IMR-90 (cell line): ENCODE measurements around the gene DPEP3. TPM values are rescaled to one million over a fixed set of nuclear protein-coding genes. Genes with fewer than 3 reads are reported as not detected.
"Not testable (repeated sequence)": the region's sequence is repeated elsewhere in the genome, so short reads cannot be mapped to it uniquely, and the experiment has no call there.

Experiments used
- ATAC-seq: fragments of 200-7000 bp; cut with Tn5 transposase; 2 replicates; pipeline ENCODE4 v1.9.1; 2020; ENCODE audit warnings: low read depth, mild to moderate bottlenecking, moderate library complexity
- BruUV-seq: library from RNA; stranded (reverse); fragments of 400-500 nt; replicated peaks from 2 replicates; lab custom pipeline; 2021; lab: Mats Ljungman, UMichigan
- CTCF ChIA-PET: fragments of 300-600 bp; formaldehyde crosslinking; extraction: SDS; loops from one replicate; lab custom pipeline; 2021; ENCODE audit warnings: antibody characterized with exemption; lab: Yijun Ruan, JAX
- POLR2A ChIA-PET: fragments of 300-600 bp; sonication (Branson Sonifier 250); formaldehyde crosslinking; loops from one replicate; lab custom pipeline; 2022; ENCODE audit warnings: antibody characterized with exemption; ENCODE audit not compliant: unreplicated experiment; lab: Charles Lee
- DNase-seq: peaks from one replicate; pipeline ENCODE4 v3.0.0; 2013
- H2AFZ ChIP-seq: replicated peaks from 2 replicates; pipeline ENCODE3; 2013; ENCODE audit warnings: low read length, mild to moderate bottlenecking; ENCODE audit not compliant: poor library complexity
- H2AK5ac ChIP-seq: 2 replicates; pipeline ENCODE4 v1.6.1; 2013; ENCODE audit warnings: low read depth, low read length, inconsistent platforms
- H2AK9ac ChIP-seq: replicated peaks from 2 replicates; pipeline ENCODE3; 2013; ENCODE audit warnings: mild to moderate bottlenecking, low read depth, low read length, moderate library complexity; ENCODE audit not compliant: poor library complexity
- H2BK120ac ChIP-seq: 2 replicates; pipeline ENCODE4 v1.6.1; 2013; ENCODE audit warnings: low read depth, low read length, inconsistent platforms
- H2BK15ac ChIP-seq: 3 replicates; pipeline ENCODE4 v1.6.1; 2013; ENCODE audit warnings: low read depth, low read length, inconsistent platforms
- H2BK20ac ChIP-seq: 2 replicates; pipeline ENCODE4 v1.6.1; 2013; ENCODE audit warnings: low read depth, mild to moderate bottlenecking, inconsistent platforms, low read length, moderate library complexity
- H2BK5ac ChIP-seq: 2 replicates; pipeline ENCODE4 v1.6.1; 2013; ENCODE audit warnings: mild to moderate bottlenecking, low read depth, low read length, inconsistent platforms; ENCODE audit not compliant: poor library complexity, severe bottlenecking
- H3K14ac ChIP-seq: replicated peaks from 2 replicates; pipeline ENCODE4 v1.6.1; 2013; ENCODE audit warnings: low read depth, low read length, inconsistent platforms
- H3K18ac ChIP-seq: 2 replicates; pipeline ENCODE4 v1.6.1; 2013; ENCODE audit warnings: low read depth, low read length, control low read depth
- H3K23ac ChIP-seq: 2 replicates; pipeline ENCODE4 v1.6.1; 2013; ENCODE audit warnings: low read depth, low read length, inconsistent platforms
- H3K27ac ChIP-seq: 2 replicates; pipeline ENCODE4 v1.5.1; 2013; ENCODE audit warnings: mild to moderate bottlenecking, control low read depth, low read length; ENCODE audit not compliant: insufficient read depth
- H3K27me3 ChIP-seq: 2 replicates; pipeline ENCODE4 v1.6.1; 2013; ENCODE audit warnings: low read length; ENCODE audit not compliant: control insufficient read depth, insufficient read depth
- H3K36me3 ChIP-seq: 2 replicates; pipeline ENCODE4 v1.6.1; 2013; ENCODE audit warnings: low read length, mixed read lengths; ENCODE audit not compliant: control insufficient read depth, insufficient read depth
- H3K4ac ChIP-seq: 2 replicates; pipeline ENCODE4 v1.6.1; 2013; ENCODE audit warnings: low read depth, low read length, inconsistent platforms
- H3K4me1 ChIP-seq: 2 replicates; pipeline ENCODE4 v1.6.1; 2013; ENCODE audit warnings: low read length, mixed read lengths; ENCODE audit not compliant: control insufficient read depth, insufficient read depth
- H3K4me2 ChIP-seq: 2 replicates; pipeline ENCODE4 v1.6.1; 2013; ENCODE audit warnings: low read depth, mild to moderate bottlenecking, control low read depth, low read length, moderate library complexity
- H3K4me3 ChIP-seq: 2 replicates; pipeline ENCODE4 v1.5.1; 2013; ENCODE audit warnings: low read depth, mild to moderate bottlenecking, control low read depth, low read length, moderate library complexity; ENCODE audit not compliant: insufficient read depth
- H3K56ac ChIP-seq: 2 replicates; pipeline ENCODE4 v1.6.1; 2013; ENCODE audit warnings: low read length, inconsistent platforms; ENCODE audit not compliant: insufficient read depth; ENCODE audit errors: extremely low read depth
- H3K79me1 ChIP-seq, 2 experiments: 2 replicates each; pipeline ENCODE4 v1.6.1; 2013; ENCODE audit warnings: low read length in 2 of 2, inconsistent platforms in 1 of 2, low read depth in 1 of 2
- H3K9ac ChIP-seq: 2 replicates; pipeline ENCODE4 v1.6.1; 2013; ENCODE audit warnings: low read depth, low read length, control low read depth
- H3K9me1 ChIP-seq: 2 replicates; pipeline ENCODE4 v1.6.1; 2013; ENCODE audit warnings: low read length, inconsistent platforms; ENCODE audit not compliant: insufficient read depth
- H3K9me3 ChIP-seq: 2 replicates; pipeline ENCODE4 v1.6.1; 2013; ENCODE audit warnings: low read length; ENCODE audit not compliant: control insufficient read depth, insufficient read depth
- H4K20me1 ChIP-seq: 2 replicates; pipeline ENCODE4 v1.6.1; 2013; ENCODE audit warnings: low read length, inconsistent platforms; ENCODE audit not compliant: insufficient read depth
- H4K5ac ChIP-seq: 2 replicates; pipeline ENCODE4 v1.6.1; 2013; ENCODE audit warnings: mild to moderate bottlenecking, low read depth, low read length, control low read depth
- H4K8ac ChIP-seq, 2 experiments: 2 replicates each; pipeline ENCODE4 v1.6.1; 2013; ENCODE audit warnings: low read depth in 2 of 2, low read length in 2 of 2, control low read depth in 1 of 2, inconsistent platforms in 1 of 2
- H4K91ac ChIP-seq: 2 replicates; pipeline ENCODE4 v1.6.1; 2013; ENCODE audit warnings: low read depth, low read length, inconsistent platforms; ENCODE audit not compliant: insufficient read depth
- CHD1 ChIP-seq: IDR thresholded peaks from 2 replicates; pipeline ENCODE4 v1.6.1; 2012; ENCODE audit warnings: low read depth, low read length, improper control_type of control experiment
- MAFK ChIP-seq: IDR thresholded peaks from 2 replicates; pipeline ENCODE4 v1.6.1; 2012; ENCODE audit warnings: low read depth, low read length, improper control_type of control experiment
- WGBS, 2 experiments: methylation state at CpG; one replicate each; pipeline versions ENCODE4 v1.1.5 to v1.1.7; 2013; ENCODE audit warnings: missing lambda C conversion rate in 2 of 2; ENCODE audit not compliant: insufficient read length in 1 of 2; ENCODE audit errors: extremely low coverage in 2 of 2; 5-methylcytosine and 5-hydroxymethylcytosine counted together
- dilution Hi-C: fragments of 300-500 bp; cut with HindIII; formaldehyde crosslinking; loops from one replicate; pipeline ENCODE4 v1.14.3; 2018; ENCODE audit warnings: low sequenced_read_pairs; ENCODE audit not compliant: unreplicated experiment
- in situ Hi-C: fragments of 300-500 bp; cut with MboI; formaldehyde crosslinking; loops from 3 replicates; pipeline ENCODE4 v1.14.3; 2019; ENCODE audit warnings: low sequenced_read_pairs, inconsistent platforms, mixed read lengths
- intact Hi-C: fragments of 100-400 bp; cut with micrococcal nuclease; formaldehyde crosslinking; loops from 2 replicates; pipeline ENCODE4 v1.10.0; 2022
- polyA plus RNA-seq, 3 experiments: library from polyadenylated mRNA; depleted of rRNA; stranded (reverse); fragments of >200 nt; gene quantifications; 2 replicates each; pipeline ENCODE4 v1.2.3, GENCODE V29; 2012; ENCODE audit warnings: low replicate concordance in 1 of 3
- total RNA-seq: library from RNA; depleted of rRNA; stranded (reverse); fragments of >200 nt; gene quantifications from 2 replicates; pipeline ENCODE4 v1.2.3, GENCODE V29; 2012

DPEP3 gene
- total and polyA plus RNA-seq, 2 of the 4 experiments (the other 2 are of a cell fraction) = not detected

DNA sequence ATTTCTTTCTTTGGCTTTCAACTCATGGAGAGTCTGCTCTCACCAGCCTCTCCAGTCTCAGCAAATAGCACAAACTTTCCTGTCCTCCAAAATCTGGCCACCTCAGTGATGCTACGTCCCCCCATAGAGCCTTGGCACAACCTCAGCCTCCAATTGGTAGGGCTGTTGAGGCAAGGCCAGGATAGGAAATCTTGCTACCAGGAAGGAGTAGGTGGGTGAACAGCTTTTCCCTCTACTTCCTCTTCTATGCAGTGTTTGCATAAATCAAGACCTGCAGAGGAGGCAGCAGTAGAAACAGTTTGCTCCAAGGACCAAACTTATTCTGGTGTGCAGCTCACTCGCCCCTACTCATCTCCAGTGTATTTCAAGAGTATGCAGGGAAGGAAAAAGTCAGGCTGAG, 19.7 kb upstream of the DPEP3 start:
- Histone ChIP-seq H2BK20ac (peak overlapping the region; percentile 18; the same call in 1 of the 2 replicates), H3K14ac (peak overlapping the region; percentile 52; the same call in 1 of the 2 replicates), H3K9me1 (peaks cover 14% of the 10 kb centered on the region), H3K4me3 (no peak overlapping the region), H3K23ac (peak overlapping the region; percentile 23), H3K36me3 (no peaks in the 10 kb centered on the region), H4K91ac (peak overlapping the region; percentile 8; the same call in 1 of the 2 replicates), H3K4ac (peak overlapping the region; percentile 46; the same call in 1 of the 2 replicates), H2AK5ac (no peak overlapping the region; the same call in 1 of the 2 replicates), H3K56ac (no peak overlapping the region), H2BK15ac (0 out of 3 replicates have a peak overlapping the region, but pooled peaks have one; percentile 14), H2AK9ac (no peak overlapping the region), H4K8ac (peak overlapping the region; percentile 11 to 26; a peak in 2 of 4 replicates), H4K5ac (0 out of 2 replicates have a peak overlapping the region, but pooled peaks have one; percentile 13), H3K27me3 (no peaks in the 10 kb centered on the region), H2BK5ac (no peak overlapping the region), H3K4me1 (peaks cover 5% of the 10 kb centered on the region), H3K4me2 (no peak overlapping the region), H3K9ac (0 out of 2 replicates have a peak overlapping the region, but pooled peaks have one; percentile 19), H3K18ac (no peak overlapping the region), H3K79me1 (no peaks in the 10 kb centered on the region), H2AFZ (peak overlapping the region; percentile 63), H3K27ac (no peak overlapping the region), H3K9me3 (no peaks in the 10 kb centered on the region), H2BK120ac (peak overlapping the region; percentile 6; the same call in 1 of the 2 replicates), H4K20me1 (no peaks in the 10 kb centered on the region)
- no TSS peak for BruUV-seq
- ChIA-PET CTCF (no interaction called here), POLR2A (no interaction called here)
- no peak for TF ChIP-seq MAFK
- no peak for TF ChIP-seq CHD1
- dilution Hi-C loops = no loop called here
- DNase-seq = no peak
- no CpG with 5 or more reads among the region's 2 CpGs for WGBS, 2 experiments
- intact Hi-C loops = no loop called here
- no peak for ATAC-seq
- in situ Hi-C loops = no loop called here

DNA sequence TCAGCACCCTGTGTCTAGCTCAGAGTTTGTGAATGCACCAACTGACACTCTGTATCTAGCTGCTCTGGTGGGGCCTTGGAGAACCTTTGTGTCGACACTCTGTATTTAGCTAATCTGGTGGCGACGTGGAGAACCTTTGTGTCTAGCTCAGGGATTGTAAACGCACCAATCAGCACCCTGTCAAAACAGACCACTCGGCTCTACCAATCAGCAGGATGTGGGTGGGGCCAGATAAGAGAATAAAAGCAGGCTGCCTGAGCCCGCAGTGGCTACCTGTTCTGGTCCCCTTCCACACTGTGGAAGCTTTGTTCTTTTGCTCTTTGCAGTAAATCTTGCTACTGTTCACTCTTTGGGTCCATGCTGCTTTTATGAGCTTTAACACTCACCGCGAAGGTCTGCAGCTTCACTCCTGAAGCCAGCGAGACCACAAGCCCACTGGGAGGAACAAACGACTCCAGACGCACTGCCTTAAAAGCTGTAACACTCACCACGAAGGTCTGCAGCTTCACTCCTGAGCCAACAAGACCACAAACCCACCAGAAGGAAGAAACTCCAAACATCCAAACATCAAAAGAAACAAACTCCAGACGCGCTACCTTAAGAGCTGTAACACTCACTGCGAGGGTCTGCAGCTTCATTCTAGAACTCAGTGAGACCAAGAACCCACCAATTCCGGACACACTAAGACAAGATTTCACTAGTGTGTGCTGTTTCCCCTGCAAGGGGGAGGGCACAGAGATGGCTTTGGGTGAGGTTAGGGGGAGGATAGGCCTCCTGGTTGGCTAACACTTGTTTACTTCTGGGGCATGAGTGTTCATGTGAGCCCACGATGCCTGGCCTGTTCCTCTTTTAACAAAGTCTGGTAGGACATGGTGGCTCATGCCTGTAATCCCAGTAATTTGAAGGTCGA, 18.7 kb upstream of the DPEP3 start, which contains the start of gene DPEP2:
Gene DPEP2, minus strand, starts transcription at position 706 of the 910 bp plus-strand sequence. CDS start 6,272 bp downstream, outside the sequence.
- H3K4me3 ChIP-seq, H3K36me3 ChIP-seq, H3K79me1 ChIP-seq, dilution Hi-C loops, H3K9me3 ChIP-seq, POLR2A ChIA-PET, H2BK5ac ChIP-seq, H2AK9ac ChIP-seq, in situ Hi-C loops, BruUV-seq, H3K27ac ChIP-seq, H3K27me3 ChIP-seq, H3K56ac ChIP-seq, H3K4me1 ChIP-seq, intact Hi-C loops, DNase-seq, CTCF ChIA-PET, H3K18ac ChIP-seq, H4K20me1 ChIP-seq: not testable (repeated sequence)
- 0 out of 3 replicates have a peak within 1 kb of the TSS, but pooled peaks have one; percentile 14 for H2BK15ac ChIP-seq
- 0 out of 2 replicates have a peak within 1 kb of the TSS, but pooled peaks have one; percentile 13 for H4K5ac ChIP-seq
- peak within 1 kb of the TSS; percentile 52; the same call in 1 of the 2 replicates for H3K14ac ChIP-seq
- 0 out of 2 replicates have a peak within 1 kb of the TSS, but pooled peaks have one; percentile 20 for H3K4me2 ChIP-seq
- peak within 1 kb of the TSS; percentile 11 to 26; a peak in 2 of 4 replicates for H4K8ac ChIP-seq
- peaks cover 14% of the 10 kb centered on the region for H3K9me1 ChIP-seq
- peak within 1 kb of the TSS; percentile 46; the same call in 1 of the 2 replicates for H3K4ac ChIP-seq
- peak within 1 kb of the TSS; percentile 18; the same call in 1 of the 2 replicates for H2BK20ac ChIP-seq
- peak within 1 kb of the TSS; percentile 6 for H2BK120ac ChIP-seq
- peak within 1 kb of the TSS; percentile 63 for H2AFZ ChIP-seq
- H3K23ac ChIP-seq = peak within 1 kb of the TSS; percentile 23
- WGBS, 2 experiments = 0% methylated on average over 1 of the region's 18 CpGs; no CpG with 5 or more reads in 1 of the 2 experiments
- H3K9ac ChIP-seq = 0 out of 2 replicates have a peak within 1 kb of the TSS, but pooled peaks have one; percentile 19
- ATAC-seq = peak; percentile 61; the same call in 1 of the 2 replicates
- H4K91ac ChIP-seq = peak within 1 kb of the TSS; percentile 8; the same call in 1 of the 2 replicates
- peak within 1 kb of the TSS; percentile 12; the same call in 1 of the 2 replicates for H2AK5ac ChIP-seq
